ENCODE results near the gene TECTA.

- TF ChIP-seq CTCF (IDR thresholded peaks at IDR 0.05) (no peak), POLR2A (IDR thresholded peaks at IDR 0.05) (no peak)
Observed at GRCh38 chr11:121100943-121101342, at the start of gene TECTA.
